Activated effector memory CD4-positive, alpha-beta T cell treated with Interleukin-2 at 50 U/mL for 16 hours (primary cell): ENCODE measurements around the gene EHBP1.

Source experiments
- DNase-seq: peaks from one replicate; pipeline ENCODE4 v3.0.0-alpha.2; 2020

The EHBP1 gene

GRCh38 chr2:62705007-62705829 lies at the start of gene EHBP1:
Gene EHBP1 (plus strand): TSS chr2:62705713. CDS start chr2:62707192, 1,479 bp downstream.
- DNase-seq, result peak; percentile 98

- DNase-seq, result no peak
These were observed 47.7 kb upstream of the EHBP1 start for GRCh38 chr2:62657783-62658182.

- DNase-seq, result no peak
These were observed 46.6 kb upstream of the EHBP1 start for GRCh38 chr2:62658891-62659290.

GRCh38 chr2:62660087-62660486 lies 45.4 kb upstream of the EHBP1 start:
- no peak for DNase-seq

GRCh38 chr2:62660582-62661262 lies 44.8 kb upstream of the EHBP1 start:
- DNase-seq, result no peak

GRCh38 chr2:62661263-62661635 lies 44.3 kb upstream of the EHBP1 start:
- no peak for DNase-seq

- no peak for DNase-seq
These were observed 43.4 kb upstream of the EHBP1 start for GRCh38 chr2:62662131-62662530.

- DNase-seq, result no peak
These were observed 43.0 kb upstream of the EHBP1 start for GRCh38 chr2:62662554-62662953.

GRCh38 chr2:62663411-62663810 lies 42.1 kb upstream of the EHBP1 start:
- no peak for DNase-seq

- no peak for DNase-seq
These were observed 41.4 kb upstream of the EHBP1 start for GRCh38 chr2:62663920-62664795.

GRCh38 chr2:62665446-62665845 lies 40.1 kb upstream of the EHBP1 start:
- DNase-seq, result no peak

- DNase-seq, result no peak
These were observed 36.3 kb upstream of the EHBP1 start for GRCh38 chr2:62669180-62669579.

- no peak for DNase-seq
These were observed 32.9 kb upstream of the EHBP1 start for GRCh38 chr2:62672601-62673000.

- DNase-seq, result no peak
These were observed 30.5 kb upstream of the EHBP1 start for GRCh38 chr2:62675062-62675461.

- DNase-seq, result no peak
These were observed 20.3 kb upstream of the EHBP1 start for GRCh38 chr2:62685256-62685655.

GRCh38 chr2:62686012-62686685 lies 19.4 kb upstream of the EHBP1 start:
- DNase-seq, result no peak

GRCh38 chr2:62687636-62688035 lies 17.9 kb upstream of the EHBP1 start:
- no peak for DNase-seq

- DNase-seq, result no peak
These were observed 16.7 kb upstream of the EHBP1 start for GRCh38 chr2:62688771-62689170.

GRCh38 chr2:62691186-62691585 lies 14.3 kb upstream of the EHBP1 start:
- DNase-seq, result no peak

GRCh38 chr2:62692225-62692624 lies 13.3 kb upstream of the EHBP1 start:
- no peak for DNase-seq

GRCh38 chr2:62698653-62699052 lies 6.9 kb upstream of the EHBP1 start:
- DNase-seq, result no peak

GRCh38 chr2:62704654-62705006 lies 883 bp upstream of the EHBP1 start:
- no peak for DNase-seq
